ENCODE measurements around the gene CIAO2A.

DNA sequence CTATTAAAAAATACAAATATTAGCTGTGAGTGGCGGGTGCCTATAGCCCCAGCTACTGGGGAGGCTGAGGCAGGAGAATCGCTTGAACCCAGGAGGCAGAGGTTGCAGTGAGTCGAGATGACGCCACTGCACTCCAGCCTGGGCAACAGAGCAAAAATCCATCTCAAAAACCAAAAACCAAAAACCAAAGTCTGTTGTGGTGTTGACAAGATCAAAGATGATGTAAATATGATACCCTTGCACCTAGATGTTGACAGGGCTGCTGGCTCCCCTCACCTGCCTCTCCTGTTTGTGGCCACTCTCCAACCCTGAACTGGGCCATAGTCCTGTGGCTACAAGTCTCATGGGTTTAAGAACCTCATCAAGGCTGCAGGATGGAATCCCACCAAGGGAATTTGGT lies 63.5 kb downstream of the CIAO2A start:
- no peak for TF ChIP-seq EZH2 (IDR thresholded peaks at IDR 0.05; ENCODE audit: borderline replicate concordance, low read depth, low read length, severe bottlenecking)
- TF ChIP-seq, protein P1, sequence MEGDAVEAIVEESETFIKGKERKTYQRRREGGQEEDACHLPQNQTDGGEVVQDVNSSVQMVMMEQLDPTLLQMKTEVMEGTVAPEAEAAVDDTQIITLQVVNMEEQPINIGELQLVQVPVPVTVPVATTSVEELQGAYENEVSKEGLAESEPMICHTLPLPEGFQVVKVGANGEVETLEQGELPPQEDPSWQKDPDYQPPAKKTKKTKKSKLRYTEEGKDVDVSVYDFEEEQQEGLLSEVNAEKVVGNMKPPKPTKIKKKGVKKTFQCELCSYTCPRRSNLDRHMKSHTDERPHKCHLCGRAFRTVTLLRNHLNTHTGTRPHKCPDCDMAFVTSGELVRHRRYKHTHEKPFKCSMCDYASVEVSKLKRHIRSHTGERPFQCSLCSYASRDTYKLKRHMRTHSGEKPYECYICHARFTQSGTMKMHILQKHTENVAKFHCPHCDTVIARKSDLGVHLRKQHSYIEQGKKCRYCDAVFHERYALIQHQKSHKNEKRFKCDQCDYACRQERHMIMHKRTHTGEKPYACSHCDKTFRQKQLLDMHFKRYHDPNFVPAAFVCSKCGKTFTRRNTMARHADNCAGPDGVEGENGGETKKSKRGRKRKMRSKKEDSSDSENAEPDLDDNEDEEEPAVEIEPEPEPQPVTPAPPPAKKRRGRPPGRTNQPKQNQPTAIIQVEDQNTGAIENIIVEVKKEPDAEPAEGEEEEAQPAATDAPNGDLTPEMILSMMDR (IDR thresholded peaks at IDR 0.05; ENCODE audit: borderline replicate concordance, extremely low read depth, low read length, poor library complexity, severe bottlenecking), result no peak
